Trophoblast cell (in vitro differentiated cells and primary cell): Measurements from ENCODE around the gene IL17REL.

Experiments
- DNase-seq, 2 donors: peaks; one replicate each; pipeline ENCODE4 v3.0.0-alpha.2; 2016
- H2AFZ ChIP-seq: 2 replicates; pipeline ENCODE4 v1.6.1; 2013; ENCODE audit warnings: low read length, moderate library complexity, mild to moderate bottlenecking; ENCODE audit not compliant: insufficient read depth, poor library complexity
- H2AK5ac ChIP-seq: 2 replicates; pipeline ENCODE4 v1.6.1; 2013; ENCODE audit warnings: mild to moderate bottlenecking, low read length
- H2BK120ac ChIP-seq: 2 replicates; pipeline ENCODE4 v1.6.1; 2013; ENCODE audit warnings: low read length, mild to moderate bottlenecking, moderate library complexity; ENCODE audit not compliant: insufficient read depth, poor library complexity
- H2BK12ac ChIP-seq: 2 replicates; pipeline ENCODE4 v1.6.1; 2013; ENCODE audit warnings: mild to moderate bottlenecking, low read length, moderate library complexity
- H2BK5ac ChIP-seq: 2 replicates; pipeline ENCODE4 v1.6.1; 2013; ENCODE audit warnings: low read length, low read depth, moderate library complexity, mild to moderate bottlenecking; ENCODE audit not compliant: poor library complexity
- H3K14ac ChIP-seq: 2 replicates; pipeline ENCODE4 v1.6.1; 2013; ENCODE audit warnings: mild to moderate bottlenecking, low read length
- H3K18ac ChIP-seq: 2 replicates; pipeline ENCODE4 v1.6.1; 2013; ENCODE audit warnings: mild to moderate bottlenecking, low read length
- H3K23ac ChIP-seq: 2 replicates; pipeline ENCODE4 v1.6.1; 2013; ENCODE audit warnings: low read length
- H3K27ac ChIP-seq: 2 replicates; pipeline ENCODE4 v1.5.1; 2013; ENCODE audit warnings: low read depth, mild to moderate bottlenecking, inconsistent platforms, low read length, moderate library complexity
- H3K27me3 ChIP-seq: 2 replicates; pipeline ENCODE4 v1.6.1; 2013; ENCODE audit warnings: inconsistent platforms, mild to moderate bottlenecking, low read length, moderate library complexity; ENCODE audit not compliant: insufficient read depth
- H3K36me3 ChIP-seq, 2 experiments: 1 replicate in 1 of 2; 2 replicates in 1 of 2; pipeline ENCODE4 v1.6.1; 2013; ENCODE audit warnings: low read length in 2 of 2, mild to moderate bottlenecking in 2 of 2, moderate library complexity in 1 of 2; ENCODE audit not compliant: insufficient read depth in 2 of 2, control insufficient read depth in 1 of 2
- H3K4ac ChIP-seq: 2 replicates; pipeline ENCODE4 v1.6.1; 2013; ENCODE audit warnings: low read depth, mild to moderate bottlenecking, low read length, moderate library complexity
- H3K4me1 ChIP-seq, 2 experiments: 1 replicate in 1 of 2; 2 replicates in 1 of 2; pipeline ENCODE4 v1.6.1; 2013; ENCODE audit warnings: low read length in 2 of 2, mild to moderate bottlenecking in 2 of 2, moderate library complexity in 1 of 2; ENCODE audit not compliant: insufficient read depth in 2 of 2, control insufficient read depth in 1 of 2
- H3K4me2 ChIP-seq: 2 replicates; pipeline ENCODE4 v1.6.1; 2013; ENCODE audit warnings: inconsistent platforms, mild to moderate bottlenecking, low read length, moderate library complexity
- H3K4me3 ChIP-seq: 2 replicates; pipeline ENCODE4 v1.5.1; 2013; ENCODE audit warnings: mild to moderate bottlenecking, low read depth, low read length, inconsistent platforms
- H3K79me1 ChIP-seq: one replicate; pipeline ENCODE4 v1.6.1; 2013; ENCODE audit warnings: low read length
- H3K79me2 ChIP-seq: 2 replicates; pipeline ENCODE4 v1.6.1; 2013; ENCODE audit warnings: low read length, mild to moderate bottlenecking; ENCODE audit not compliant: control insufficient read depth, insufficient read depth, poor library complexity
- H3K9ac ChIP-seq: 2 replicates; pipeline ENCODE4 v1.6.1; 2013; ENCODE audit warnings: mild to moderate bottlenecking, low read length
- H3K9me3 ChIP-seq: 2 replicates; pipeline ENCODE4 v1.6.1; 2013; ENCODE audit warnings: low read depth, mild to moderate bottlenecking, control low read depth, inconsistent platforms, low read length; ENCODE audit not compliant: insufficient read depth
- H4K12ac ChIP-seq: 2 replicates; pipeline ENCODE4 v1.6.1; 2013; ENCODE audit warnings: low read depth, mild to moderate bottlenecking, low read length, moderate library complexity
- H4K8ac ChIP-seq: 2 replicates; pipeline ENCODE4 v1.6.1; 2013; ENCODE audit warnings: low read depth, mild to moderate bottlenecking, low read length, moderate library complexity
- H4K91ac ChIP-seq: one replicate; pipeline ENCODE4 v1.6.1; 2013; ENCODE audit warnings: low read depth, mild to moderate bottlenecking, low read length, moderate library complexity
- WGBS: extraction: QIAGEN DNeasy Blood & Tissue Kit; methylation state at CpG from one replicate; pipeline ENCODE4 v1.1.7; 2013; ENCODE audit warnings: missing lambda C conversion rate; ENCODE audit not compliant: insufficient read length, insufficient coverage; ENCODE audit errors: extremely low coverage; 5-methylcytosine and 5-hydroxymethylcytosine counted together

Gene IL17REL

DNA sequence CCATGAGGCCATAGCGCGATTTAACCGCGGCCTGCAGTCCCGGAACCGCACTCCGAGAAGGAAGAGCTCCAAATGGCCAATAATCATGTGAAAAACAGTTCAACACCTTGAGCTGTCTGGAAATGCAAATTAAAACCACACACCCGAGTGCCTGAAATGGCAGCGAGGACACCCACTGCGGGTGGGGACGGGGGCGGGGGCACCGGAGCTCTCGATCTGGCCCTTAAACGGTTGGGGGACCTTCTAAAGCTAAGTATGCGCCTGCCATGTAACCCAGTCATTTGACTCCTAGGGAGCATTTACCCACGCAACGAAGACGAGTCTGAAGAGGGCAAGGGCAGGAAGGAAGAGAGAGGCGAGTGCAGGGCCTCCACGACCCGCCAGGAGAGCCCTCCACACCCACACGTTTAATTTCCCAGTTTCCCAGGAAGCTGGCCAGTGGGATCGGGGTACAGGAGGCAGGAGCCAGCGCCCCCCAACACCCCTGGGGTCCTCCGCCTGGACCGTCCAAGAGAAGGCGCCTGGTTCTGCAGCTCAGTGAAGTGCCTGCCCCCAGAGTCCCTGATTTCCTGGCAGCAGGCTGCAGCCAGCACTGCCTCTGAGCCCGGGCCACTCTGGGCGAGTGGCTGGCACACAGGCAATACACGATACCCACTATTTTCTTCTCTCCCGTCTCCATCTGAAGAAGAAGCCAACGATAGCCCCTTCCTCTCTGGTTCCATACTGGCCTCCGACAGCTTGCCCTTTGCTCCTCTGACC is 43.8 kb upstream of the IL17REL start:
- no peak overlapping the region for H4K8ac ChIP-seq
- H3K4me2 ChIP-seq, result no peak overlapping the region
- no peak for DNase-seq
- no peak overlapping the region for H3K27ac ChIP-seq
- no peaks in the 10 kb centered on the region for H3K79me2 ChIP-seq
- no peak overlapping the region for H2AFZ ChIP-seq
- no peak overlapping the region for H3K23ac ChIP-seq
- H2BK5ac ChIP-seq, result no peak overlapping the region
- WGBS, result no CpG with 5 or more reads among the region's 34 CpGs
- H3K4ac ChIP-seq, result no peak overlapping the region
- no peaks in the 10 kb centered on the region for H3K36me3 ChIP-seq
- no peak overlapping the region for H2BK120ac ChIP-seq
- no peak overlapping the region for H3K4me3 ChIP-seq
- no peak overlapping the region for H3K14ac ChIP-seq
- H4K12ac ChIP-seq, result no peak overlapping the region
- no peak overlapping the region for H4K91ac ChIP-seq
- no peaks in the 10 kb centered on the region for H3K79me1 ChIP-seq
- H2BK12ac ChIP-seq, result no peak overlapping the region
- H3K9ac ChIP-seq, result no peak overlapping the region
- H3K4me1 ChIP-seq, result peaks cover 0 to 10% of the 10 kb centered on the region in 2 experiments
- peaks cover 20% of the 10 kb centered on the region for H3K27me3 ChIP-seq
- no peak overlapping the region for H2AK5ac ChIP-seq
- H3K18ac ChIP-seq, result no peak overlapping the region
- H3K9me3 ChIP-seq, result peaks cover 4% of the 10 kb centered on the region

DNA sequence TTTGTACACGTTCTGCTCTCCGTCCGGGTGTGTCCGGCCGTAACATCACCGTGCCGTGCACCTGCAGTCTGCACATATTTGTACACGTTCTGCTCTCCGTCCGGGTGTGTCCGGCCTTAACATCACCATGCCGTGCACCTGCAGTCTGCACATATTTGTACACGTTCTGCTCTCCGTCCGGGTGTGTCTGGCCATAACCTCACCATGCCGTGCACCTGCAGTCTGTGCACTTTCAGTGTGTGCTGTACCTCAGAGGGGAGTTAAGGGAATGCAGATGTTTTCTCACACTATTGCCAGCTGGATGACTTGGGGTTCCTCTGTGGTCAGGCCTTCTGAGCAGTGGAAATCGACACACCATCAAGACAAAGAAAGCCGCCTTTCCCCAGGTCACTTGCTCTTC is 41.3 kb upstream of the IL17REL start:
- peaks cover 0 to 4% of the 10 kb centered on the region in 2 experiments for H3K4me1 ChIP-seq
- H2AFZ ChIP-seq, result no peak overlapping the region
- H2AK5ac ChIP-seq, result no peak overlapping the region
- no peak overlapping the region for H4K12ac ChIP-seq
- no peak for DNase-seq
- no peak overlapping the region for H3K9ac ChIP-seq
- no peak overlapping the region for H4K91ac ChIP-seq
- H3K36me3 ChIP-seq, result no peaks in the 10 kb centered on the region
- no CpG with 5 or more reads among the region's 18 CpGs for WGBS
- no peak overlapping the region for H2BK12ac ChIP-seq
- H3K9me3 ChIP-seq, result peaks cover 4% of the 10 kb centered on the region
- no peak overlapping the region for H3K23ac ChIP-seq
- H3K4me3 ChIP-seq, result no peak overlapping the region
- H3K14ac ChIP-seq, result no peak overlapping the region
- no peaks in the 10 kb centered on the region for H3K79me2 ChIP-seq
- H3K4ac ChIP-seq, result no peak overlapping the region
- H3K79me1 ChIP-seq, result no peaks in the 10 kb centered on the region
- H3K4me2 ChIP-seq, result no peak overlapping the region
- peaks cover 17% of the 10 kb centered on the region for H3K27me3 ChIP-seq
- no peak overlapping the region for H3K27ac ChIP-seq
- no peak overlapping the region for H2BK5ac ChIP-seq
- no peak overlapping the region for H3K18ac ChIP-seq
- no peak overlapping the region for H2BK120ac ChIP-seq
- H4K8ac ChIP-seq, result no peak overlapping the region

DNA sequence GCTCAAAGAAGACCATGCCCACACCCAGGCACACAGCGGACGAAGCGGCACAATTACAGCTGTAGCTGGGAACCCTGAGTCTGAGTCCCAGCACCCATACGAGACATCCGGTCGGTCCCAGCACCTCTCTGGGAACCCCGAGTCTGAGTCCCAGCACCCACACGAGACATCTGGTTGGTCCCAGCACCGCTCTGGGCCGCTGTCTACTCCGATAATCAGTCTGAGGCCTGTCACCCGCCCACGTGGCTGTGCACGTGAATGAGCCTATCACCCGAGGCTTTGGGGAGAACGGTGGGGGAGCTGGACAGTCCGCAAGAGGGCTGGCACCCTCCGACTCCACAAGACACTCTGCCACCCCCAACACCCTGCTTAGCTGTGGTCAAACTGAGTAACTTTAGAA is 39.4 kb upstream of the IL17REL start:
- no peak overlapping the region for H3K27ac ChIP-seq
- no peaks in the 10 kb centered on the region for H3K36me3 ChIP-seq
- H3K9me3 ChIP-seq, result peaks cover 4% of the 10 kb centered on the region
- H4K8ac ChIP-seq, result no peak overlapping the region
- no peak overlapping the region for H2AK5ac ChIP-seq
- no peak overlapping the region for H3K18ac ChIP-seq
- no peak overlapping the region for H2BK5ac ChIP-seq
- no peak overlapping the region for H4K12ac ChIP-seq
- H3K4ac ChIP-seq, result no peak overlapping the region
- no peak overlapping the region for H2AFZ ChIP-seq
- no peaks in the 10 kb centered on the region for H3K79me2 ChIP-seq
- peaks cover 4% of the 10 kb centered on the region for H3K27me3 ChIP-seq
- no CpG with 5 or more reads among the region's 18 CpGs for WGBS
- no peak overlapping the region for H3K14ac ChIP-seq
- H3K9ac ChIP-seq, result no peak overlapping the region
- no peak overlapping the region for H4K91ac ChIP-seq
- H2BK12ac ChIP-seq, result no peak overlapping the region
- no peaks in the 10 kb centered on the region for H3K79me1 ChIP-seq
- no peak overlapping the region for H3K4me3 ChIP-seq
- DNase-seq, result no peak
- no peak overlapping the region for H3K4me2 ChIP-seq
- no peaks in the 10 kb centered on the region for H3K4me1 ChIP-seq
- no peak overlapping the region for H3K23ac ChIP-seq
- H2BK120ac ChIP-seq, result no peak overlapping the region

- no peaks in the 10 kb centered on the region for H3K79me2 ChIP-seq
- H4K12ac ChIP-seq, result no peak overlapping the region
- no peak overlapping the region for H3K4me2 ChIP-seq
- no peaks in the 10 kb centered on the region for H3K79me1 ChIP-seq
- H2BK12ac ChIP-seq, result no peak overlapping the region
- H3K4me1 ChIP-seq, result no peaks in the 10 kb centered on the region
- H3K27ac ChIP-seq, result no peak overlapping the region
- no peak overlapping the region for H2AK5ac ChIP-seq
- H3K18ac ChIP-seq, result no peak overlapping the region
- H3K4ac ChIP-seq, result no peak overlapping the region
- H3K27me3 ChIP-seq, result no peaks in the 10 kb centered on the region
- H2BK5ac ChIP-seq, result no peak overlapping the region
- no peak overlapping the region for H3K14ac ChIP-seq
- no peak overlapping the region for H2AFZ ChIP-seq
- H3K36me3 ChIP-seq, result no peaks in the 10 kb centered on the region
- H3K4me3 ChIP-seq, result no peak overlapping the region
- peaks cover 4% of the 10 kb centered on the region for H3K9me3 ChIP-seq
- no peak overlapping the region for H4K91ac ChIP-seq
- no peak for DNase-seq
- no peak overlapping the region for H3K9ac ChIP-seq
- WGBS, result no CpG with 5 or more reads among the region's 36 CpGs
- no peak overlapping the region for H3K23ac ChIP-seq
- H2BK120ac ChIP-seq, result no peak overlapping the region
- H4K8ac ChIP-seq, result no peak overlapping the region
Observed at GRCh38 chr22:50049299-50050195, 37.0 kb upstream of the IL17REL start.
